PC-9 (cell line): ENCODE results near the gene CFAP107.

Source experiments
- CTCF ChIP-seq: fragments of 200-600 bp; sonication (generic); conservative IDR thresholded peaks from 2 replicates; pipeline ENCODE4 v1.6.1; 2017; ENCODE audit warnings: mixed run types, antibody characterized with exemption, mild to moderate bottlenecking, moderate library complexity
- EZH2 ChIP-seq: fragments of 200-600 bp; sonication (generic); IDR thresholded peaks from 2 replicates; pipeline ENCODE4 v1.8.0; 2017; ENCODE audit warnings: antibody characterized with exemption, low read depth

- TF ChIP-seq CTCF = no peak
- no peak for TF ChIP-seq EZH2
These were observed 36.3 kb upstream of the CFAP107 start for GRCh38 chr1:12709696-12710095.
